Measurements from ENCODE around the gene MICOS13. TPM values are rescaled to one million over a fixed set of nuclear protein-coding genes. Genes with fewer than 3 reads are reported as not detected.

Gene MICOS13
- polyA plus RNA-seq, 1 of the 3 experiments (the other 2 are of a cell fraction): 112 TPM

DNA sequence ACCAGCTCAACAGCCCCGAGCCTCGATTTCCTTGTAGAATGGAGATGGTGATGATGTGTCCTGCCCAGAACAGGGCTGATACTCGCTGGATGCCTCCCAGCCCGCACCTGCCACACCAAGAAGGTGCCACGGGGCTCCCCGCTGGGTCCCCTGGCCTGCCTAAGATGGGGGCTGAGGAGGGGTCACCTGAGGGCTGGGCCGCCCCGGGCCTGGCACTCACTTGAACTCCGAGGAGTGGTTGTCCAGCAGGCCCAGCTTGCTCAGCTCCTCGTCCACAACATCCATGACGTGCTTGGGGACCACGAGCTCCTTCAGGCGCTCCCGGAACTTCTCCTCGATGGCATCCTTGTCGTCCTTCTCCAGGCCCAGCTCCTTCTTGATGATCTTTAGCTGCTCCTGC lies 25.2 kb upstream of the MICOS13 start (continued):
- TF ChIP-seq, protein P1, sequence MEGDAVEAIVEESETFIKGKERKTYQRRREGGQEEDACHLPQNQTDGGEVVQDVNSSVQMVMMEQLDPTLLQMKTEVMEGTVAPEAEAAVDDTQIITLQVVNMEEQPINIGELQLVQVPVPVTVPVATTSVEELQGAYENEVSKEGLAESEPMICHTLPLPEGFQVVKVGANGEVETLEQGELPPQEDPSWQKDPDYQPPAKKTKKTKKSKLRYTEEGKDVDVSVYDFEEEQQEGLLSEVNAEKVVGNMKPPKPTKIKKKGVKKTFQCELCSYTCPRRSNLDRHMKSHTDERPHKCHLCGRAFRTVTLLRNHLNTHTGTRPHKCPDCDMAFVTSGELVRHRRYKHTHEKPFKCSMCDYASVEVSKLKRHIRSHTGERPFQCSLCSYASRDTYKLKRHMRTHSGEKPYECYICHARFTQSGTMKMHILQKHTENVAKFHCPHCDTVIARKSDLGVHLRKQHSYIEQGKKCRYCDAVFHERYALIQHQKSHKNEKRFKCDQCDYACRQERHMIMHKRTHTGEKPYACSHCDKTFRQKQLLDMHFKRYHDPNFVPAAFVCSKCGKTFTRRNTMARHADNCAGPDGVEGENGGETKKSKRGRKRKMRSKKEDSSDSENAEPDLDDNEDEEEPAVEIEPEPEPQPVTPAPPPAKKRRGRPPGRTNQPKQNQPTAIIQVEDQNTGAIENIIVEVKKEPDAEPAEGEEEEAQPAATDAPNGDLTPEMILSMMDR (IDR thresholded peaks at IDR 0.05): no peak
- TF ChIP-seq MEF2A (IDR thresholded peaks at IDR 0.05; ENCODE audit: borderline replicate concordance, low read depth) (no peak), YY1 (IDR thresholded peaks at IDR 0.05; ENCODE audit: low read depth) (no peak)

DNA sequence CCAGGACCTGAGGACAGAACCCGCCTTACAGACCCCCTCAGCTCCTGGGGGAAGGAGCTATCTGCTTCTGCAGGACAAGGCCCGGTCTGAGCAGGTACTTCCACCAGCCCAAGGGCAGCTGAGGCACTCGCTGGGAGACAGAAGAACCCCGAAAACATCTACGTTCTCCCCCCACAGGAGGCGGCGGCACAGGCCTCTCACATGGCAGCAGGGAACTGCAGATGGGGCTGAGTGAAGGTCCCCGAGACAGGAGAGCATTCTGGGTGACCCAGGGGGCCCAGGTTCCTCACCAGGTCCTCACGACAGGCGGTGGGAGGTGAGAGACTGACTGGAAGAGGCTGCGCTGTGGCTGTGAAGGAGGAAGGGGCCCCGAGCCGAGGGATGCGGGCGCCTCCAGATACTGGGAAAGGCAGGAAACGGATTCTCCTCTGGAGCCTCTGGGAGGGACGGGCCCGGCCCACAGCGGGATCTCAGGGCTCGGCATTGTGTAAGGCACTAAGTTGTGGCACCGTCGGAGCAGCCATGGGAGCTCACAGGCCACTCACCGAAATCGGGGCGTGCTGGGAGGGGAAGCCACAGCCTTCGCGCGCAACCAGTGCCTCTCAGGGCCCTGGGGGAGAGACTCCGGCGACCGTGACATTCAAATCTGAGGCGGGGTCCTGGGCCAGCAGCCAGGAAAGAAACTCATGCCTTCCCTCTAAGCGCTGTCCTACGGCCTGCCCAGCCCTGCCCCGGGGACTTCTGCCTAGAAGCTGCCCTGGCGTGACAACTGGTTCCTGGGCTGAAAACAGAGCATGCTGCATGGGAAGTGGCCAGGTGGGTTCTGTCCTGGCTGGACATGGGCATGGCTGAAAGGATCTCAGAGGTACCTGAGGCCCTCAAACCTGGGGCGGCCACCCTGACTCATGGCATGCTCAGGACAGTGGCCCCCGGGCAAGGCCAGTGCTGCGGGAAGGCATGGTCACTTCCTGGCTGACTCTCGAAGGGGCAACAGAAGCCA lies 23.8 kb upstream of the MICOS13 start:
- TF ChIP-seq RXRA (IDR thresholded peaks at IDR 0.05; ENCODE audit: borderline replicate concordance, low read depth) (no peak), RCOR1 (IDR thresholded peaks at IDR 0.05; ENCODE audit: low read length) (no peak), RFX5 (IDR thresholded peaks at IDR 0.05; ENCODE audit: low read length) (no peak), CHD2 (IDR thresholded peaks at IDR 0.05; ENCODE audit: low read length, partially characterized antibody) (no peak), SIN3A (IDR thresholded peaks at IDR 0.05; ENCODE audit: borderline replicate concordance, low read depth, low read length) (no peak), MEF2A (IDR thresholded peaks at IDR 0.05; ENCODE audit: borderline replicate concordance, low read depth) (no peak), POLR2AphosphoS5 (IDR thresholded peaks at IDR 0.05; ENCODE audit: low read depth, low read length) (no peak; the same call in 1 of the 2 replicates), FOXJ3 (CRISPR knock-in tag; IDR thresholded peaks at IDR 0.05) (no peak), NRF1 (IDR thresholded peaks at IDR 0.05; ENCODE audit: low read depth, low read length) (no peak), GATA2 (CRISPR knock-in tag; IDR thresholded peaks at IDR 0.05) (no peak), FOSL2 (IDR thresholded peaks at IDR 0.05; ENCODE audit: borderline replicate concordance, low read depth) (no peak)
- TF ChIP-seq, protein P2, sequence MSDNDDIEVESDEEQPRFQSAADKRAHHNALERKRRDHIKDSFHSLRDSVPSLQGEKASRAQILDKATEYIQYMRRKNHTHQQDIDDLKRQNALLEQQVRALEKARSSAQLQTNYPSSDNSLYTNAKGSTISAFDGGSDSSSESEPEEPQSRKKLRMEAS (IDR thresholded peaks at IDR 0.05; ENCODE audit: low read depth): no peak
- TF ChIP-seq, protein P3, sequence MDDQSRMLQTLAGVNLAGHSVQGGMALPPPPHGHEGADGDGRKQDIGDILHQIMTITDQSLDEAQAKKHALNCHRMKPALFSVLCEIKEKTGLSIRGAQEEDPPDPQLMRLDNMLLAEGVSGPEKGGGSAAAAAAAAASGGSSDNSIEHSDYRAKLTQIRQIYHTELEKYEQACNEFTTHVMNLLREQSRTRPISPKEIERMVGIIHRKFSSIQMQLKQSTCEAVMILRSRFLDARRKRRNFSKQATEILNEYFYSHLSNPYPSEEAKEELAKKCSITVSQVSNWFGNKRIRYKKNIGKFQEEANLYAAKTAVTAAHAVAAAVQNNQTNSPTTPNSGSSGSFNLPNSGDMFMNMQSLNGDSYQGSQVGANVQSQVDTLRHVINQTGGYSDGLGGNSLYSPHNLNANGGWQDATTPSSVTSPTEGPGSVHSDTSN (IDR thresholded peaks at IDR 0.05): no peak
- TF ChIP-seq, protein P4, sequence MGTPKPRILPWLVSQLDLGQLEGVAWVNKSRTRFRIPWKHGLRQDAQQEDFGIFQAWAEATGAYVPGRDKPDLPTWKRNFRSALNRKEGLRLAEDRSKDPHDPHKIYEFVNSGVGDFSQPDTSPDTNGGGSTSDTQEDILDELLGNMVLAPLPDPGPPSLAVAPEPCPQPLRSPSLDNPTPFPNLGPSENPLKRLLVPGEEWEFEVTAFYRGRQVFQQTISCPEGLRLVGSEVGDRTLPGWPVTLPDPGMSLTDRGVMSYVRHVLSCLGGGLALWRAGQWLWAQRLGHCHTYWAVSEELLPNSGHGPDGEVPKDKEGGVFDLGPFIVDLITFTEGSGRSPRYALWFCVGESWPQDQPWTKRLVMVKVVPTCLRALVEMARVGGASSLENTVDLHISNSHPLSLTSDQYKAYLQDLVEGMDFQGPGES (IDR thresholded peaks at IDR 0.05; ENCODE audit: low read depth, low read length): no peak
- TF ChIP-seq, protein P5, sequence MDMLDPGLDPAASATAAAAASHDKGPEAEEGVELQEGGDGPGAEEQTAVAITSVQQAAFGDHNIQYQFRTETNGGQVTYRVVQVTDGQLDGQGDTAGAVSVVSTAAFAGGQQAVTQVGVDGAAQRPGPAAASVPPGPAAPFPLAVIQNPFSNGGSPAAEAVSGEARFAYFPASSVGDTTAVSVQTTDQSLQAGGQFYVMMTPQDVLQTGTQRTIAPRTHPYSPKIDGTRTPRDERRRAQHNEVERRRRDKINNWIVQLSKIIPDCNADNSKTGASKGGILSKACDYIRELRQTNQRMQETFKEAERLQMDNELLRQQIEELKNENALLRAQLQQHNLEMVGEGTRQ (IDR thresholded peaks at IDR 0.05; ENCODE audit: borderline replicate concordance, low read depth, low read length): no peak
- TF ChIP-seq, protein P1 (IDR thresholded peaks at IDR 0.05): no peak
- Histone ChIP-seq H4K20me1 (ENCODE audit: insufficient read depth) (no peaks in the 10 kb centered on the region), H3K9me3 (no peaks in the 10 kb centered on the region), H3K4me3 (ENCODE audit: low read depth in 2 of 2, low read length in 1 of 2) (no peak overlapping the region), H3K9ac (no peak overlapping the region), H3K79me2 (ENCODE audit: insufficient read depth) (peaks cover 8% of the 10 kb centered on the region; the same call in 1 of the 2 replicates), H3F3A (replicated peaks; ENCODE audit: insufficient read depth) (peaks cover 11% of the 10 kb centered on the region), H3K36me3 (replicated peaks in 1 of 2; ENCODE audit: control insufficient read depth in 1 of 2, insufficient read depth in 2 of 2, low read length in 1 of 2) (peaks cover 20 to 44% of the 10 kb centered on the region in 2 experiments), H3K4me2 (no peak overlapping the region), H2AFZ (ENCODE audit: low read depth) (no peak overlapping the region), H3K4me1 (ENCODE audit: control insufficient read depth in 1 of 2, insufficient read depth in 2 of 2, low read depth in 1 of 2, low read length in 1 of 2) (no peaks in the 10 kb centered on the region), H3K27me3 (ENCODE audit: insufficient read depth) (no peaks in the 10 kb centered on the region), H3K9me2 (no peaks in the 10 kb centered on the region), H3K27ac (ENCODE audit: low read depth in 2 of 2, low read length in 1 of 2) (no peak overlapping the region)
- ChIA-PET CTCF (interaction anchor here (0.8 to 1.3 kb wide), 2 partner anchors 13 to 14 kb away, joined by 3 read pairs; partner anchors contain the start of gene RPL36), POLR2A (interaction anchor here (1.8 kb wide), 1 partner anchor 16 kb away, joined by 4 read pairs; the partner anchor contains the start of genes CATSPERD and LONP1)
- 97% methylated on average over 18 of the region's 40 CpGs for WGBS (ENCODE audit: low lambda C conversion rate)
- DNase-seq: no peak

All from SK-N-SH (cell line).